NCI-H2081 (cell line): Measurements from ENCODE around the gene CKMT1B.
"Not testable (repeated sequence)": the region's sequence is repeated elsewhere in the genome, so short reads cannot be mapped to it uniquely, and the experiment has no call there.

Experiments
- DNase-seq, 2 experiments: peaks; one replicate each; lab custom pipeline; 2025; lab: John Stamatoyannopoulos, UW

Gene CKMT1B

DNA sequence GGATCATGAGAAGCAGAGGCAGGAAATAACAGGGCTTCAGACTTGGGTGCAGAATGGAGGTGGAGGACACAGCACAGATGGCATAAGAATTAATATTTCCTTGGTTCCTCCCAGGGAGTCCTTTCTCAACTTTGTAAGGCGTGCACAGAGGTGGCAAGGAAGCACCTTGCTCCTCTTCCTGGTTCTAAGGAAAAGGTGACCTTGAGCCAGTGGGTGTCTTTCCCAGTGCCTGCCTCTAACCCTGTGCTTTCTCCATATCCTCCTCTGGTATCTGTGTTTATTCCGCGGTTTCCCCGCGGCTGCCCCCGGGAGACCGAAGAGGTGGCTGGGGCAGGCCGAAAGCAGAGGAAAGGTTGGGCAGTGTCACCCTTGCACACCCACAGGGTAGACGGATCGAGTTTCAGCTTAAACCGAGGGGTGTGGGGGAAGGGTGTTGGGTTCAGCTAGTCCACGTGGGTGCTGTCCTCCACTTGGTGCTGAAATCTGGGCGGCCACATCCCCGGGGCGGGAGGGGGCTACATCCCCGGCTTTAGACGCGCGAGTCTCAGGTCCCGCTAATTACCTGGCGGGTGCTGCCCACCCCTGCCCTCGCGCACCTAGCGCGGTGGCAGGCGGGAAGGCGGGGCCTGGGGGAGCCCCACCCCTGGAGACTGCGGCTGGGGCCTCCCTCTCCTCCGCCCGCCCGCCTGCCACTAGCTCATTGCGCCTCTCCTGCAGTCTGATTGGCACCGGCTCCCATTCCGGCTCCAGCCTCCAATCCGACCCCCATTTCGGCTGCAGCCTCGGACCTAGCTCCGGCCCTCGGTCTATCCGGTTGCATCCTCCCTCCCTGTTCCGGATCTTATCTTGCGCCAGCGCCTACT is at the start of gene CKMT1B:
Gene CKMT1B (plus strand): TSS at position 700 of the 863 bp plus-strand sequence. CDS start 192 bp downstream, outside the sequence.
- not testable (repeated sequence) for DNase-seq

DNA sequence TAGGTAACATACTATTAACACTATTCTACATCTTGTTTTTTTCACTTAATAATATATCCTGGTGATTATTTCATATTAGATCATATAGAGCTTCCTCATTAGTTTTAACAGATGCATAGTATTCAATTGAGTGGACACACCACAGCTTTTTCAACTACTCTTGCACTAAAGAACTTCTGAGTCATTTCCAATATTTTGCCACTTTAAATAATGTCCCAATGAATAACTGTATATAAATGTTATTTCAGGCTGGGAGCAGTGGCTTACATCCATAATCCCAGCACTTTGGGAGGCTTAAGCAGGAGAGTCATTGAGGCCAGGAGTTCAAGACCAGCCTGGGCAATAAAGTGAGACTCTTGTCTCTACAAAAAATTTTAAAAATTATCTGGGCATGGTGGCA is 49.6 kb upstream of the CKMT1B start:
- DNase-seq: no peak

DNA sequence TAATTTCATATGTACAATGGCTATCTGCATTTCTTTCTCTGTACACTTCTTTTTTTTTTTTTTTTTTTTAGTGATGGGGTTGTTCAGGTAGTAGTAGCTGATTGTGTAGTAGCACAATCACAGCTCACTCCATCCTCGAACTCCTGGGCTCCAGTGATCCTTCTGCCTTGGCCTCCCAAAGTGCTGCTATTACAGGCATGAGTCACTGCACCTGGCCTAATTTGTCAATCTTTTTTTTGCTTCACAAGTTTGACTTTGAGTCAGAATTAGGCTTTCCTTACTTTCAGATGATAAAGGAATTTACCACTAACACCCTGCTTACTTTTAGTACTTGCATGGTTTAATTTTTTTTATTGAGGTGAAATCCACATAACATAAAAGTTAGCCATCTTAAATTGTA is 48.4 kb upstream of the CKMT1B start:
- DNase-seq: no peak

GRCh38 chr15:43547539-43547938 is 46.3 kb upstream of the CKMT1B start:
- no peak for DNase-seq

- no peak for DNase-seq
These were observed 43.1 kb upstream of the CKMT1B start for GRCh38 chr15:43550527-43551363.

- DNase-seq: no peak
These were observed 41.6 kb upstream of the CKMT1B start for GRCh38 chr15:43552256-43552655.

- DNase-seq: no peak
These were observed 40.8 kb upstream of the CKMT1B start for GRCh38 chr15:43552986-43553385.

- not testable (repeated sequence) for DNase-seq
These were observed 31.1 kb upstream of the CKMT1B start for GRCh38 chr15:43562753-43563152.

DNA sequence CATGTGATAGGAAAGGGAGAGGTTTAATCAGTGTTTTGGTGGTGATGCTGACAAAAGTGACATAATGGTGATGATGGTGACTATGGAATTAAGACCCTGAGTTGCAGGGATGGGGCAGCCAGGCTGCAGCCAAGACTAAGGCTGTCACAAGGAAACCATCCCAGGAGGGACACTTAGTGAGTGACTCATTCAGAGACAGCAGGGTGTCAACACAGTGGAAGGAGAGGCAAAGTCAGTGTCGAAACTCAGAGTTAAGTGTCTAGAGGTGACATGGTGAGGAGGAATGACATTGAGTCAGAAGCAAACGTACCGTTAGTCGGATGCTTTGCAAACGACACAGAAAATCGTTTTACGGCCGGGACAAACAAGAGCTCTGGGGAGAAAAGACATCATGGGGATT is 30.0 kb upstream of the CKMT1B start:
- not testable (repeated sequence) for DNase-seq

DNA sequence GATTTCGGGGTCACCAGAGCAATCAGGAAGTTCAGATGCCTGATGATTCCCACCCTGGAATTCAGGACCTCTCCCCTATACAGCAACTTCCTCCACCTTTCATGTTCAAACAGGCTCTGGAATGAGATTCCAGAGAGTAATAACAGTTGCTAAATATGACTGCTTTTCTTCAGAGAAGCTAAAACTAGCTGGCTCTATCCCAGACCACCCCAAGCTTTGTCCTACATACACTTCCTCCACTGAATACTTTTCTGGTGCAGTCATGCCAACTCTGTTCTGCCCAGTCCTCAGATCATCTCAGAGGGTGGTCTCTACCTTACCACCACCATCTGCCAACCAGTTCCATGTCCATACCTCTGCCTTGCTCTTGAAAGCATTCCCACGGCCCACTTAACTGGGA is 27.2 kb upstream of the CKMT1B start:
- DNase-seq: not testable (repeated sequence)

DNA sequence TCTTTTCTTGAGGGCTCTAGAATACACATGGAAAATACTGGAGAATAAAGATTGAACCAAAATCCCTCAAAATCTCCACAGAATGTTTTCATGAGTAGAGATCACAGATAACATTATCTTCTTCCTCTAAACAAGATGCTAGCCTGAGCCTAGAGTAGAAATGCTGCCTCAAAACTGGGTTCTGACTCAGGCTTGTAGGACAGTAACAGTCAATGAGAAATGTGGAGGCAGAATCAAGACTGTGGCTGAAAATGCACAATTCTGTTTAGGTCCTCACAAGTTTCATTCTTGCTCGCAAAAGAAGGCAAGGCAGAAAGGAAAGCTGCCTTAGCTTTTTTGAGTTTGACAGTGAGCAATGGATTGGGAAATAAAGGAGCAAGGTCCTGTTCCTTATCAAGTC is 19.2 kb upstream of the CKMT1B start:
- DNase-seq: not testable (repeated sequence)

DNA sequence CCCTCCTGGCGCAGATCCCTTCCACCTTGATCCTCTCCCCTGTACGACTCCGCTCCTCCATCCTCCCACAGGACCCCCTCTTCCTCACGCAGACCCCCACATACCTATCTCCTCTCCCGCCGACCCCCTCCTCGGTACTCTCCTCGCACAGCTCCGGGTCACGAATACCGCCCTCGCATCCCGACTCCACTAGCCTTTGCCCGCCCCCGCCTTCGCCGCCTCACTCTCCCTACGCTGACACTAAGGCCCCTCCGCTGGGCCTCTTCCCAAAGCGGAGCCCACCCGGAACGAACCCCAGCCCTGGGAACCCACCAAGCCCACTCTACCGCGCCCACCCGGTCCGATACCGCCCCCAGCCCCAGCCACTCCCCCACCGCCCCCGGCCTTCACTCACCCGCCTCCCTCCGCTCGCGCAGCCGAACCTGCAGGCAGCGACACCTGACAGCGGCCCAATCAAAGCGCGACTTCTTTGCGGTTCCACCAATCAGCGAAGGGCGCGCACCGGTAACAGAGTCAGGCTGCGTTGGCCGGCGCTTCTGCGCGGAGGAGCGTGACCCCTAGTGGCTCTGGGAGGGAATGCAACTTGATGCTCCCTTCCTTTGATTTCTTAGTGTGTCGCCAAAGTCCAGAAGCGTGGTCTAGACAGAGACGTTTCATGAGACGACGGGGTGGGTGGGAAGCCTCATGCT is 3.9 kb upstream of the CKMT1B start, which contains the start of gene PPIP5K1:
Gene PPIP5K1 (minus strand): TSS at position 431 of the 689 bp plus-strand sequence. CDS start 5,704 bp downstream, outside the sequence.
- DNase-seq: not testable (repeated sequence)

- DNase-seq: not testable (repeated sequence)
These were observed 986 bp upstream of the CKMT1B start for GRCh38 chr15:43592841-43593240.

DNA sequence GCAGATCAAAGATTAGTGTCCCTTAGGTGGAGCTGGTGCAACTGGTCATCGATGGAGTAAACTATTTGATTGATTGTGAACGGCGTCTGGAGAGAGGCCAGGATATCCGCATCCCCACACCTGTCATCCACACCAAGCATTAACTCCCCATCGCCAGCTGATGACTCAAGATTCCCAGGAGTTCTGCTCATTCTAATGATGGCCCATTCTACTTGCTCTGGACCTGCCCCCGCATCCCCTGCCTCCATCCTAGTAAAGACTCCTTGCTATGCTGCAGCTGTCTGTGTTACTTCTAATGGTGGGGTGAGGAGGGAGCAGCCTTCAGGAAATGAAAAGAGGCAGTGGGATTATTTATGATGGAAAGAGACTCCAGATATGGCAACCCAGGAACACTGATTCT is 5.3 kb downstream of the CKMT1B start:
- not testable (repeated sequence) for DNase-seq

DNA sequence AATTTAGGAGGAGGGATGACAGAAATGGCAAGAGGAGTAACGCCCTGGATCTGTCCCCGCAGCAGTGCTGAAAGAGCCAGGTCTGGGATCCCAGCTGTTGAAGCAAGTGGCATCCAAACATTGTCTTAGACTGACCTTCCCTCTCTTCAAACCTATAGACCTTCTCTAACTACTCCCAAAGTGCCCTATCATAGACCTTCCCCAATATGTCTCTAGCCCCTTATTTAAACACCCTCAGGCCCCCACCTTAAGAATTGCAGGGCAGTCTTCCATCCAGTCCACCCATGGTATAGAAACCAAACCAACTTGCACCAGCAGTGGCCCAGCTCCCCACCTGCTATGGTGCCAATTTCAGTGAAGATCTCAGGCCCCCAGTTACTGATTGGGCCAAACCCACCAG is 6.4 kb downstream of the CKMT1B start:
- not testable (repeated sequence) for DNase-seq

DNA sequence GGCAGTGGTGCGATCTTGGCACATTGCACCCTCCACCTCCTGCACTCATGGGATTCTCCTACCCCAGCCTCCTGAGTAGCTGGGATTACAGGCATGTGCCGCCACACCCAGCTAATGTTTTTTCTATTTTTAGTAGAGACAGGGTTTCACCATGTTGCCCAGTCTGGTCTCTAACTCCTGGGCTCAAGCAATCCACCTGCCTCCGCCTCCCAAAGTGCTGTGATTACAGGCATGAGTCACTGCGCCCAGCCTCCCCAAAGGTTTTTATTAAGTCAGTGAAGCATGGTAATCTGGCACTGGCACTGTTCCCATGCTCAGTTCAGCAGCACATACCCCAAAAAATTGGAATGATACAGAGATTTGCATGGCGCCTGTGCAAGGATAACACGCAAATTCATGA is 8.4 kb downstream of the CKMT1B start:
- not testable (repeated sequence) for DNase-seq

- not testable (repeated sequence) for DNase-seq
These were observed 23.9 kb downstream of the CKMT1B start for GRCh38 chr15:43617750-43618149.

GRCh38 chr15:43618700-43619099 is 24.9 kb downstream of the CKMT1B start, which contains the start of gene STRC:
TSS of gene STRC (minus strand) at chr15:43618800. CDS start at chr15:43618722, 78 bp downstream.
- not testable (repeated sequence) for DNase-seq

GRCh38 chr15:43622068-43622799 is 28.4 kb downstream of the CKMT1B start:
- not testable (repeated sequence) for DNase-seq

DNA sequence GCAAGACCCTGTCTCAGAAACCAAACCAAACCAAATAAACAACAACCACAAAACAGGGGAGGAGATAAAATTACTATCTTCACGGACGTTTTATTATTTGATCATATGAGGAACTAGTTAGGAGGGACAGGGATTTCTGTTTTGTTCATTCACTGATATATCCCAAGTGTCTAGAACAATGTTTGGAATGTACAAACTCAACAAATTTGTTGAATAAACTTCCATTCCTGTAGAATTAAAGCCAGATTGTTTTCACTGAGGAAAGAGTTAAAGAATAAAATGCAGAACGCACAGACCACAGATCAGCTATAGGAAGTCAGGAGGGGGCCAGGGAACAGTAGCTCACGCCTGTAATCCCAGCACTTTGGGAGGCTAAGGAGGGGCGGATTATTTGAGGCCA is 31.3 kb downstream of the CKMT1B start:
- no peak for DNase-seq

GRCh38 chr15:43626937-43627336 is 33.1 kb downstream of the CKMT1B start:
- DNase-seq: not testable (repeated sequence)
